Measurements from ENCODE around the gene ADTRP.

ADTRP gene

GRCh38 chr6:11778648-11779328 is at the start of gene ADTRP:
Gene ADTRP (minus strand): TSS chr6:11778803. CDS start chr6:11778759, 44 bp downstream.
- no peak for DNase-seq

- DNase-seq = no peak
These were observed 48.2 kb upstream of the ADTRP start for GRCh38 chr6:11826779-11827178.

GRCh38 chr6:11824986-11825385 is 46.4 kb upstream of the ADTRP start:
- DNase-seq = no peak

GRCh38 chr6:11822346-11822745 is 43.7 kb upstream of the ADTRP start:
- no peak for DNase-seq

- DNase-seq = no peak
These were observed 43.2 kb upstream of the ADTRP start for GRCh38 chr6:11821781-11822180.

- no peak for DNase-seq
These were observed 42.2 kb upstream of the ADTRP start for GRCh38 chr6:11820821-11821220.

- no peak for DNase-seq
These were observed 40.9 kb upstream of the ADTRP start for GRCh38 chr6:11819486-11819885.

- no peak for DNase-seq
These were observed 36.6 kb upstream of the ADTRP start for GRCh38 chr6:11815231-11815630.

GRCh38 chr6:11814819-11815218 is 36.2 kb upstream of the ADTRP start:
- DNase-seq = no peak

GRCh38 chr6:11814106-11814505 is 35.5 kb upstream of the ADTRP start:
- no peak for DNase-seq

GRCh38 chr6:11813606-11814005 is 35.0 kb upstream of the ADTRP start:
- DNase-seq = no peak

- no peak for DNase-seq
These were observed 34.3 kb upstream of the ADTRP start for GRCh38 chr6:11812951-11813350.

GRCh38 chr6:11812439-11812838 is 33.8 kb upstream of the ADTRP start:
- no peak for DNase-seq

GRCh38 chr6:11811644-11812264 is 33.2 kb upstream of the ADTRP start:
- DNase-seq = no peak

- DNase-seq = no peak
These were observed 32.4 kb upstream of the ADTRP start for GRCh38 chr6:11810854-11811643.

GRCh38 chr6:11810039-11810541 is 31.5 kb upstream of the ADTRP start:
- DNase-seq = no peak

- no peak for DNase-seq
These were observed 29.5 kb upstream of the ADTRP start for GRCh38 chr6:11808054-11808453.

- DNase-seq = no peak
These were observed 28.1 kb upstream of the ADTRP start for GRCh38 chr6:11806561-11807317.

- DNase-seq = no peak
These were observed 26.9 kb upstream of the ADTRP start for GRCh38 chr6:11805259-11806053.

- no peak for DNase-seq
These were observed 26.1 kb upstream of the ADTRP start for GRCh38 chr6:11804701-11805100.

- no peak for DNase-seq
These were observed 25.5 kb upstream of the ADTRP start for GRCh38 chr6:11804135-11804534.

GRCh38 chr6:11803591-11803971 is 25.0 kb upstream of the ADTRP start:
- no peak for DNase-seq

Data from NCI-H1694 treated with DMSO at 0.1 percent for 48 hours (cell line).